ENCODE data around the gene IER3.

DNA sequence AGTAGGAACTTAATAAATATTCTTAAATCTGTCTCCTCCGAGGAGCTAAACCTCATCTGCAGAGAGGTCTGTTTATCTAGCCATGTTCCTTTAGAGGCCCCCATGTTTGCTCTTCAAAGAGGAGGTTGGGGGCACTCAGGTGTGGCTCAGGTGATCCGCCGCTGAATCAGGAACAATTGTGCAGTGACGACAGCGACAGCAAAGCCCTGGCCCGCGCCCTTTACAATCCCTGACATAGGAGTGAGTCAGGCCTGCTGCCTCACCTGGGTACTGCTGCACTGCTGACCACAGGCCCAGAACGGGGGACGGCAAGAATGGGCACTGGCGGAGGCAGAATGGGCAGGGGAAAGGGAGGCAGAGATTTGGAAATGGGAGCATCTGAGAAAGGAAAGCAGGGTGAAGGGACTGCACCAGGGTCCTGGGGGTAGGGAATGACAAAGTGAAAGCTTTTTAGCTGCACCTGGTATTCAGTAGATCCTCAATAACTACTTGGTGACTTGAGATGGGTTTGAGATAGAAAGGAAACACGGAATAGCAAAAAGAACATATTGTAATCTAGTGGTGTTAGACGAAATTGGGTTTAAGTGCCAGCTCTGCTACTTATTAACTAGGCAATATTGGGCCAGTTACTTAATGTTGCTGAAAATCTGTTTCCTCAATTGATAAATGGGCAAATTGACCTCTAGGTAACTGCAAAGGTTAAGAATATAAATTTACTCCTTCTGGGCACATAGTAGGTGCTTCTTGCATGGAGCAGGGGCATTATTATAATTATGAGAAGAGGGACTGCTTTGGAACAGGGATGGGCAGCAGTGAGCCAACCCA, 5.4 kb upstream of the IER3 start:
- TF ChIP-seq, protein P1, sequence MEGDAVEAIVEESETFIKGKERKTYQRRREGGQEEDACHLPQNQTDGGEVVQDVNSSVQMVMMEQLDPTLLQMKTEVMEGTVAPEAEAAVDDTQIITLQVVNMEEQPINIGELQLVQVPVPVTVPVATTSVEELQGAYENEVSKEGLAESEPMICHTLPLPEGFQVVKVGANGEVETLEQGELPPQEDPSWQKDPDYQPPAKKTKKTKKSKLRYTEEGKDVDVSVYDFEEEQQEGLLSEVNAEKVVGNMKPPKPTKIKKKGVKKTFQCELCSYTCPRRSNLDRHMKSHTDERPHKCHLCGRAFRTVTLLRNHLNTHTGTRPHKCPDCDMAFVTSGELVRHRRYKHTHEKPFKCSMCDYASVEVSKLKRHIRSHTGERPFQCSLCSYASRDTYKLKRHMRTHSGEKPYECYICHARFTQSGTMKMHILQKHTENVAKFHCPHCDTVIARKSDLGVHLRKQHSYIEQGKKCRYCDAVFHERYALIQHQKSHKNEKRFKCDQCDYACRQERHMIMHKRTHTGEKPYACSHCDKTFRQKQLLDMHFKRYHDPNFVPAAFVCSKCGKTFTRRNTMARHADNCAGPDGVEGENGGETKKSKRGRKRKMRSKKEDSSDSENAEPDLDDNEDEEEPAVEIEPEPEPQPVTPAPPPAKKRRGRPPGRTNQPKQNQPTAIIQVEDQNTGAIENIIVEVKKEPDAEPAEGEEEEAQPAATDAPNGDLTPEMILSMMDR (IDR thresholded peaks at IDR 0.05; ENCODE audit: insufficient read depth, low read length): no peak
- TF ChIP-seq GABPA (IDR thresholded peaks at IDR 0.05; ENCODE audit: low read depth): no peak
- TF ChIP-seq, protein P2, sequence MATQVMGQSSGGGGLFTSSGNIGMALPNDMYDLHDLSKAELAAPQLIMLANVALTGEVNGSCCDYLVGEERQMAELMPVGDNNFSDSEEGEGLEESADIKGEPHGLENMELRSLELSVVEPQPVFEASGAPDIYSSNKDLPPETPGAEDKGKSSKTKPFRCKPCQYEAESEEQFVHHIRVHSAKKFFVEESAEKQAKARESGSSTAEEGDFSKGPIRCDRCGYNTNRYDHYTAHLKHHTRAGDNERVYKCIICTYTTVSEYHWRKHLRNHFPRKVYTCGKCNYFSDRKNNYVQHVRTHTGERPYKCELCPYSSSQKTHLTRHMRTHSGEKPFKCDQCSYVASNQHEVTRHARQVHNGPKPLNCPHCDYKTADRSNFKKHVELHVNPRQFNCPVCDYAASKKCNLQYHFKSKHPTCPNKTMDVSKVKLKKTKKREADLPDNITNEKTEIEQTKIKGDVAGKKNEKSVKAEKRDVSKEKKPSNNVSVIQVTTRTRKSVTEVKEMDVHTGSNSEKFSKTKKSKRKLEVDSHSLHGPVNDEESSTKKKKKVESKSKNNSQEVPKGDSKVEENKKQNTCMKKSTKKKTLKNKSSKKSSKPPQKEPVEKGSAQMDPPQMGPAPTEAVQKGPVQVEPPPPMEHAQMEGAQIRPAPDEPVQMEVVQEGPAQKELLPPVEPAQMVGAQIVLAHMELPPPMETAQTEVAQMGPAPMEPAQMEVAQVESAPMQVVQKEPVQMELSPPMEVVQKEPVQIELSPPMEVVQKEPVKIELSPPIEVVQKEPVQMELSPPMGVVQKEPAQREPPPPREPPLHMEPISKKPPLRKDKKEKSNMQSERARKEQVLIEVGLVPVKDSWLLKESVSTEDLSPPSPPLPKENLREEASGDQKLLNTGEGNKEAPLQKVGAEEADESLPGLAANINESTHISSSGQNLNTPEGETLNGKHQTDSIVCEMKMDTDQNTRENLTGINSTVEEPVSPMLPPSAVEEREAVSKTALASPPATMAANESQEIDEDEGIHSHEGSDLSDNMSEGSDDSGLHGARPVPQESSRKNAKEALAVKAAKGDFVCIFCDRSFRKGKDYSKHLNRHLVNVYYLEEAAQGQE (IDR thresholded peaks at IDR 0.05; ENCODE audit: insufficient replicate concordance, low read depth): no peak

All from HL-60 (cell line).